RCC 7860 (cell line): Measurements from ENCODE around the gene LZTR1.
A peak's percentile ranks its signal among the peaks of the same experiment; 100 is the strongest.
"Not testable (repeated sequence)": the region's sequence is repeated elsewhere in the genome, so short reads cannot be mapped to it uniquely, and the experiment has no call there.

Source experiments
- DNase-seq: peaks from one replicate; pipeline ENCODE4 v3.0.0-alpha.2; 2015; ENCODE audit warnings: low spot score
- FAIRE-seq: peaks from 2 replicates; lab custom pipeline; 2012; peaks lifted over from hg19 to GRCh38; lab: Jason Lieb, UNC

The LZTR1 gene

GRCh38 chr22:20965104-20965887 is 16.8 kb upstream of the LZTR1 start:
- DNase-seq, result no peak
- FAIRE-seq, result no peak

GRCh38 chr22:20965888-20966855 is 15.9 kb upstream of the LZTR1 start:
- FAIRE-seq, result no peak
- no peak for DNase-seq

DNA sequence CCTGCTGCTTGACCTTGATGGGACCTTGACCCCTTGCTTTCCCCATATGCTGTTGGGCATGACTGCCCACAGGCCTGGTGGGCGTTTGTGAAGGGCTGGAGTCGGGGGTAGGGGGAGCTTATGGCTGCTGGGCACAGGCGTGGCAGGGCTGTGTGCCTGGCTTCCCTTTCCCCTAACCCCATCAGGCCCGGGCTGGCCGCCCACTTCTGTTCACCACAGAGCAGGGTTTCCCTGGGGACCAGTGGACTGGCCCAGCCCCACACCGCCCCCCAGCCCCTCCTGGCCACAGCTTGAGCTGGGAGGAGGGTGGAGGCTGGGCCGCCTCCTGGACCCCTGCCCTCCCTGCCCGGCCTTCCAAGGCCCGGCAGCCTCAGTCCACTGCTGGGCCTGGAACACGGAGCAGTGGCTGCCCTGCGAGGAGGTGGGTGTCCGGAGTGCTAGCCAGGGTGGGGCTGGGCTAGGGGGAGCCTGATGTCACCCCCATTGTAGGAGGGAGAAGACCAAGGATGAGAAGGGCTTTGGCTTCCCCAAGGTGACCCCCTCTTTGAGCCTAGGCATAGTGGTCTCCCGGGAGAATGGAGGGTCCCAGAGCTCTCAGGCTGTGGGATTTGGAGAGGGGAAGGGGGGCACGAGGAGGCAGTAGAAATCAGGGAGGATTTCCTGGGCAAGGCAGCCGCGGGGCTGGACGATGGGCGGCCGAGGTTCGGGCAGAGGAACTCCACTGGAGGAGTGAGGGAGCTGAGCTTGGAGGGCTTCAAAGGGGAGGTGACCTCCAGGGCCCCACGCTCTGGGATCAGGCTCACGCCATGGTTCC is 15.0 kb upstream of the LZTR1 start, which contains the start of gene AIFM3:
TSS of gene AIFM3 (plus strand) at position 373 of the 814 bp plus-strand sequence. CDS start 690 bp downstream, outside the sequence.
- DNase-seq (no peak), FAIRE-seq (no peak)

GRCh38 chr22:20967697-20968211 is 14.3 kb upstream of the LZTR1 start:
- DNase-seq (no peak), FAIRE-seq (no peak)

GRCh38 chr22:20968281-20968977 is 13.7 kb upstream of the LZTR1 start:
- DNase-seq (no peak), FAIRE-seq (no peak)

DNA sequence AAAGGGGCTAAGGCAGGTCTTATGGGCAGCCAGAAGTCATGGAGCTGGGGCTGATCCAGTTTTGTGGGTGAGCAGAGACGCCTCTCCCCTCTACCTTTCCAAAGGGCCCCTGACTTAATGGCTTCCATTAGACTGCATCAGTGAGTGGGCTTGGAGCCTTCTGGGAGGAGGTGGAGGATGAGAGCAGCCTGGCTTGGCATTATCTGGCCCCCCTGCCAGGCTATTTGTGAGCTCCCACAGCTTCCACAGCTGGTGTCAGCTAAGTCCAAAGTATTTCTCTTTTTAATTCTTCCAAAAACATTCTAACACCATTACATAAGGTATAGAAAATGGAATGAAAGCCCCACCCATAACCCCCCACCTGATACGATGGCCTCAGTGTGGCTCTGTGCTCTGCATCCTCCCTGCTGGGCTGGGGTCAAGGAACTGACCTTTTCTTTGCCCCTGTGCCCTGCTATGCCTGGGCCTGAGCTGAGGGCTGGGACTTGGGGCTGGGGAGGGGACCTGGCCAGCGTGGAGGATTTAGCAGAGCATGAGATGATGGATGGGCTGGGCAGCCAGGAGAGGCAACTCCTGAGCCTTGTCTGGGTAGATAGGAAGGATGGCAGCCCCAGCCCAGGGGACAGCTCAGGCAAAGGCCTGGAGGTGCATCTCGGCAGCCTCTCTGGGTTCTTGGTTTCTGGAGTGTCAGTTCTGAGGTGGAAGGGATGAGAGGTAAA is 11.0 kb upstream of the LZTR1 start:
- DNase-seq, result no peak
- FAIRE-seq, result no peak

DNA sequence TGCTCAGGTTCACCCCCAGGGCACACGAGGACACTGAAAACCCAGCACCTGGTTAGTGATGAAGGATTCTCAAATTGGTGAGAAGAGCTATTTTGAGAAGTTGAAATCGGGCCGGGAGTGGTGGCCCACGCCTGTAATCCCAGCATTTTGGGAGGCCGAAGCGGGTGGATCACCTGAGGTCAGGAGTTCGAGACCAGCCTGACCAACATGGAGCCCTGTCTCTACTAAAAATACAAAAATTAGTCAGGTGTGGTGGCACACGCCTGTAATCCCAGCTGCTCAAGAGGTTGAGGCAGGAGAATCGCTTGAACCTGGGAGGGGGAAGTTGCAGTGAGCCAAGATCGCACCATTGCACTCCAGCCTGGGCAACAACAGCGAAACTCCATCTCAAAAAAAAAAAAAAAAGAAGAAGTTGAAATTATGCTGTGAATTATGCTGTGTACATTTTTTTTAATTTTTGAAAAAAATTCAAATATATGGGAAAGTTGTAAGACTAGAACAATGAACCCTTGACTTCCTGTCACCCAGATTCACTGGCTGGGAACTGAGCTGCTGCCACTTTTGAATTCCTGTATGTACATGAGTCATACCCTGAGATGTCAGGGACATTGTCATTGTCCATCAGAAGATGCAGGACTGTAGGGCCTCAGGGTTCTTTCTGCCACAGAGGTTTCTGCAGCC is 9.9 kb upstream of the LZTR1 start:
- peak; percentile 23 for DNase-seq
- not testable (repeated sequence) for FAIRE-seq

GRCh38 chr22:20972933-20973577 is 9.0 kb upstream of the LZTR1 start:
- DNase-seq (no peak), FAIRE-seq (no peak)

GRCh38 chr22:20973634-20974286 is 8.3 kb upstream of the LZTR1 start:
- FAIRE-seq (no peak), DNase-seq (no peak)

- no peak for FAIRE-seq
- no peak for DNase-seq
Measured at GRCh38 chr22:20974336-20974955, 7.7 kb upstream of the LZTR1 start.

DNA sequence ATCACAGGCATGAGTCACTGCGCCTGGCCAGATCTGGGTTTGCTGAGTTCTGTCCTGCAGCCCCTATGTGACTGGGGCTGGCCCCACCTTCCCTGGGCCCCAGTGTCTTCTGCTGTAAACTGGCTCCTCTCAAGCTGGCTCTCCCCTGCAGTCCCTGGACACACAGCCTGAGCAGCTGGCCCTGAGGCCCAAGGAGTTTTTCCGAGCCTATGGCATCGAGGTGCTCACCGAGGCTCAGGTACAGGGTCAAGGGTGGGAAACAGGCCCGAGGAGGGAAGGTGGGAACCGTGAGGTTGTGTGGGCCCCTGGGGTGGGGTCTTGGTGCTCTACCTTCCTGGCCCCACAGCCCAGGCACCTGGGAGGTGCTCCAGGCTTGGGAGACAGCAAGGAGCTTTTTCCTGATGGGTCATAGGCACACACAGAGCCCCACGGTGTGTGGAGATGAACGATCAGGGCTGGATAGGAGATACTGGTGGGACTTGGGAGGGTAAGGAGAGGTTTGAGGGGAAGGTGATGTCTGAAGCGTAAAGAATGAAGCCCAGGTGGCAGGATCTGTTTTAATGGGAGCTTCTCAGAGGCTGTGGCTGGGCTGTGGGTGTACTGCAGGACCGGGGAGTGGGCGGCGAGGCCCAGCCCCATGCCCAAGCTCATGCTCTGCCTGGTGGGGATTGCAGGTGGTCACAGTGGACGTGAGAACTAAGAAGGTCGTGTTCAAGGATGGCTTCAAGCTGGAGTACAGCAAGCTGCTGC is 6.4 kb upstream of the LZTR1 start:
- FAIRE-seq (no peak), DNase-seq (no peak)

DNA sequence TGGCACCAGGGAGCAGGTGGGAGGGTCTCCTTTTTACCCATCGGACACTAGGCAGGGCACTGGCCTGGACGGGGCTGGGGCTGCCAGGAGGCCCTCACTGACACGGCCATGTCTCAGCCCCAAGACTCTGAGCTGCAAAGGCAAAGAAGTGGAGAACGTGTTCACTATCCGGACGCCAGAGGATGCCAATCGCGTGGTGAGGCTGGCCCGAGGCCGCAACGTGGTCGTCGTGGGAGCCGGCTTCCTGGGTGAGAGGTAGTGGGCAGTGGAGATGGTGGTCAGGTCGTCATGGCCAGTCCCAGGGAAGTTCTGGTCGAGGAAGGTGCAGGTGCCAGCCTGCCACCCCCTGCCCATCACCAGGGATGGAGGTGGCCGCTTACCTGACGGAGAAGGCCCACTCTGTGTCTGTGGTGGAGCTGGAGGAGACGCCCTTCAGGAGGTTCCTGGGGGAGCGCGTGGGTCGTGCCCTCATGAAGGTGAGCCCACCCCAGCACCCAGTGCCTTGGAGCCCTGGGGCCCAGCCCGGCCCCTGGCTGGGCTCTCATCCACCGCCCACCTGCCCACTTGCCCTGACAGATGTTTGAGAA is 5.7 kb upstream of the LZTR1 start:
- FAIRE-seq, result no peak

DNA sequence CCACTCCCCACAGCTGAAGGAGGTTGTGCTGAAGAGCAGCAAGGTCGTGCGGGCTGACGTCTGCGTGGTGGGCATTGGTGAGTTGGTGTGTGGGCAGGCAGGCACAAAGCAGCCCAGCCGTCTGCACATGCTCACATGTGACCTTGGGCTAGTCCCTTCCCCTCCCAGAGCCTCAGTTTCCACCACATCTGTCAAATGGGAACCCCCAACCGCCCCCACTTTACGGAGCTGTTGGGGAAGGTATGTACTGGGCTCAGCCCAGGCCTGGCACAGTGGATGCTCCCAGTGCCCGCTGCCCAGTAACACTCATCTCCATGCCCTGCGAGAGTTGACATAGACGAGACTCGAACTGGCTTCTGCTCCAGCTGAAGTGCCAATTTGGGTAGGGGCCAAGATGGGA is 5.1 kb upstream of the LZTR1 start:
- DNase-seq, result no peak
- FAIRE-seq, result no peak

More for the DNA sequence above, 5.7 kb upstream of the LZTR1 start:
- DNase-seq, result no peak

- FAIRE-seq (no peak), DNase-seq (no peak)
Measured at GRCh38 chr22:20977516-20978170, 4.5 kb upstream of the LZTR1 start.

DNA sequence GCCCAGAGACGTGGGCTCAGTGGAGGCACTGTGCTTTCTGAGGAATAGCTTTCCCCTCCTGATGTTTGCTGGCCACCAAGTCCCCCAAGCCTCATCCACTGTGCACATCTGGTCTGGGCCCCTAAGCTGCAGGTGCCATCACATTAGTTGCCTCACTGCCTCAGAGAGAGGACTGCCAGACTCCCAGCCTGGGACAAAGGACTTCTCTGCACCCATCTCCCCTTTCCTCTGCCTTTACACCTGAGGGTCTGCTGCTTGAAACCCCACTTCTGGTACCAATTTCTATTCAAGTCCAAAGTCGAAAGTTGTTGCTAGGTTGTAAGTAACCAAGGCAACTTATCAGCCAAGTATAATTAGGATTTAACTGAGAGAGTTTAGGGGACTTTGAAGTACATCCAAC is 3.7 kb upstream of the LZTR1 start:
- FAIRE-seq (no peak), DNase-seq (no peak)
